Neural progenitor cell (in vitro differentiated cells): Measurements from ENCODE around the gene GSDME. TPM values are rescaled to one million over a fixed set of nuclear protein-coding genes. Genes with fewer than 3 reads are reported as not detected.

ENCODE experiments used
- DNase-seq: peaks from one replicate; pipeline ENCODE4 v3.0.0-alpha.2; 2016; ENCODE audit warnings: low spot score
- H2AFZ ChIP-seq: fragments of 200-600 bp; sonication (generic); replicated peaks from 2 replicates; pipeline ENCODE4 v1.6.1; 2016; ENCODE audit warnings: antibody characterized with exemption
- H3F3A ChIP-seq: fragments of 200-600 bp; sonication (generic); 2 replicates; pipeline ENCODE4 v1.6.1; 2016; ENCODE audit warnings: antibody characterized with exemption, low read depth
- H3K27ac ChIP-seq: fragments of 200-600 bp; sonication (generic); 2 replicates; pipeline ENCODE4 v1.5.1; 2016; ENCODE audit warnings: mild to moderate bottlenecking
- H3K27me3 ChIP-seq: fragments of 200-600 bp; sonication (generic); 2 replicates; pipeline ENCODE4 v1.6.1; 2016; ENCODE audit warnings: mild to moderate bottlenecking, moderate library complexity
- H3K36me3 ChIP-seq: fragments of 200-600 bp; sonication (generic); 2 replicates; pipeline ENCODE4 v1.5.1; 2016
- H3K4me1 ChIP-seq: fragments of 200-600 bp; sonication (generic); 2 replicates; pipeline ENCODE4 v1.6.1; 2016; ENCODE audit warnings: mixed run types
- H3K4me2 ChIP-seq: fragments of 200-600 bp; sonication (generic); 2 replicates; pipeline ENCODE4 v1.6.1; 2016
- H3K4me3 ChIP-seq: fragments of 200-600 bp; sonication (generic); 2 replicates; pipeline ENCODE4 v1.5.1; 2016
- H3K79me2 ChIP-seq: fragments of 200-600 bp; sonication (generic); 2 replicates; pipeline ENCODE4 v1.6.1; 2016; ENCODE audit warnings: low read depth
- H3K9ac ChIP-seq: fragments of 200-600 bp; sonication (generic); 2 replicates; pipeline ENCODE4 v1.6.1; 2016
- H3K9me3 ChIP-seq: fragments of 200-600 bp; sonication (generic); 2 replicates; pipeline ENCODE4 v1.5.1; 2016; ENCODE audit warnings: low read depth
- H4K20me1 ChIP-seq: fragments of 200-600 bp; sonication (generic); 2 replicates; pipeline ENCODE4 v1.6.1; 2016; ENCODE audit warnings: low read depth
- H3K27ac Mint-ChIP-seq: 3 replicates; pipeline ENCODE4 v1.8.0; 2021; ENCODE audit warnings: mixed read lengths
- H3K27me3 Mint-ChIP-seq: 2 replicates; pipeline ENCODE4 v1.8.0; 2022; ENCODE audit warnings: low read depth, mild to moderate bottlenecking, inconsistent platforms, moderate library complexity, mixed read lengths; ENCODE audit not compliant: insufficient read depth
- H3K36me3 Mint-ChIP-seq: 3 replicates; pipeline ENCODE4 v1.8.0; 2021; ENCODE audit warnings: mixed read lengths
- H3K4me1 Mint-ChIP-seq: 3 replicates; pipeline ENCODE4 v1.8.0; 2021; ENCODE audit warnings: mixed read lengths
- H3K4me3 Mint-ChIP-seq: 3 replicates; pipeline ENCODE4 v1.8.0; 2021; ENCODE audit warnings: mild to moderate bottlenecking, moderate library complexity, mixed read lengths
- H3K9me3 Mint-ChIP-seq: 3 replicates; pipeline ENCODE4 v1.8.0; 2020; ENCODE audit warnings: mixed read lengths
- CTCF ChIP-seq: fragments of 200-600 bp; sonication (generic); IDR thresholded peaks from 2 replicates; pipeline ENCODE4 v1.5.1; 2017; ENCODE audit warnings: antibody characterized with exemption, mild to moderate bottlenecking
- EZH2 ChIP-seq: fragments of 200-600 bp; sonication (generic); IDR thresholded peaks from 2 replicates; pipeline ENCODE4 v1.6.1; 2017; ENCODE audit warnings: antibody characterized with exemption, mild to moderate bottlenecking, moderate library complexity
- EZH2phosphoT487 ChIP-seq: fragments of 200-600 bp; sonication (generic); IDR thresholded peaks from 2 replicates; pipeline ENCODE4 v1.6.1; 2017; ENCODE audit warnings: antibody characterized with exemption
- total RNA-seq: library from RNA; depleted of rRNA; stranded (reverse); fragments of >200 nt; gene quantifications from 2 replicates; pipeline ENCODE4 v1.2.3, GENCODE V29; 2015; ENCODE audit warnings: low replicate concordance

GSDME gene
- total RNA-seq, 1 donor from 2014 or later, result 15.5 TPM

GRCh38 chr7:24773646-24774045 lies 16.4 kb upstream of the GSDME start:
- TF ChIP-seq EZH2 (no peak), EZH2phosphoT487 (no peak)
- peaks cover 14% of the 10 kb centered on the region for H3K9me3 Mint-ChIP-seq
- no peak for DNase-seq
- Histone ChIP-seq H3K79me2 (no peaks in the 10 kb centered on the region), H3F3A (no peaks in the 10 kb centered on the region), H3K36me3 (no peaks in the 10 kb centered on the region), H3K9ac (no peak overlapping the region), H3K4me1 (no peaks in the 10 kb centered on the region), H3K4me3 (no peak overlapping the region), H3K27ac (no peak overlapping the region), H2AFZ (no peak overlapping the region), H3K9me3 (no peaks in the 10 kb centered on the region), H3K27me3 (no peaks in the 10 kb centered on the region), H3K4me2 (no peak overlapping the region), H4K20me1 (no peaks in the 10 kb centered on the region)
- H3K4me1 Mint-ChIP-seq, result no peaks in the 10 kb centered on the region
- no peaks in the 10 kb centered on the region for H3K27me3 Mint-ChIP-seq
- no peak overlapping the region for H3K27ac Mint-ChIP-seq
- H3K4me3 Mint-ChIP-seq, result no peak overlapping the region
- no peaks in the 10 kb centered on the region for H3K36me3 Mint-ChIP-seq

GRCh38 chr7:24769851-24770250 lies 12.6 kb upstream of the GSDME start:
- no peaks in the 10 kb centered on the region for H3K4me1 ChIP-seq
- no peak overlapping the region for H3K9ac ChIP-seq
- H3K27ac Mint-ChIP-seq, result no peak overlapping the region
- no peak overlapping the region for H3K4me2 ChIP-seq
- H3K79me2 ChIP-seq, result no peaks in the 10 kb centered on the region
- H3K9me3 Mint-ChIP-seq, result peaks cover 14% of the 10 kb centered on the region
- H3K4me3 ChIP-seq, result no peak overlapping the region
- peaks cover 5% of the 10 kb centered on the region for H3K27me3 Mint-ChIP-seq
- DNase-seq, result no peak
- H3K36me3 Mint-ChIP-seq, result no peaks in the 10 kb centered on the region
- H4K20me1 ChIP-seq, result no peaks in the 10 kb centered on the region
- TF ChIP-seq CTCF (no peak), EZH2phosphoT487 (no peak), EZH2 (no peak)
- no peaks in the 10 kb centered on the region for H3K36me3 ChIP-seq
- H3K27me3 ChIP-seq, result no peaks in the 10 kb centered on the region
- H3K4me1 Mint-ChIP-seq, result no peaks in the 10 kb centered on the region
- H3K9me3 ChIP-seq, result no peaks in the 10 kb centered on the region
- H3F3A ChIP-seq, result no peaks in the 10 kb centered on the region
- no peak overlapping the region for H2AFZ ChIP-seq
- H3K27ac ChIP-seq, result no peak overlapping the region
- H3K4me3 Mint-ChIP-seq, result no peak overlapping the region

- peaks cover 14% of the 10 kb centered on the region for H3K9me3 Mint-ChIP-seq
- H3K79me2 ChIP-seq, result no peaks in the 10 kb centered on the region
- H2AFZ ChIP-seq, result peak overlapping the region; percentile 88
- H3K9me3 ChIP-seq, result no peaks in the 10 kb centered on the region
- H3K4me1 Mint-ChIP-seq, result no peaks in the 10 kb centered on the region
- no peaks in the 10 kb centered on the region for H4K20me1 ChIP-seq
- no peak overlapping the region for H3K9ac ChIP-seq
- no peak overlapping the region for H3K27ac Mint-ChIP-seq
- DNase-seq, result no peak
- H3K36me3 ChIP-seq, result no peaks in the 10 kb centered on the region
- no peaks in the 10 kb centered on the region for H3K27me3 ChIP-seq
- H3F3A ChIP-seq, result no peaks in the 10 kb centered on the region
- no peaks in the 10 kb centered on the region for H3K4me1 ChIP-seq
- no peak for TF ChIP-seq EZH2phosphoT487
- no peak for TF ChIP-seq CTCF
- no peak for TF ChIP-seq EZH2
- no peak overlapping the region for H3K4me2 ChIP-seq
- no peak overlapping the region for H3K4me3 Mint-ChIP-seq
- H3K4me3 ChIP-seq, result no peak overlapping the region
- H3K36me3 Mint-ChIP-seq, result no peaks in the 10 kb centered on the region
- H3K27me3 Mint-ChIP-seq, result peaks cover 5% of the 10 kb centered on the region
- no peak overlapping the region for H3K27ac ChIP-seq
Measured at GRCh38 chr7:24769014-24769830, 12.0 kb upstream of the GSDME start.
